OCI-LY3 (cell line): ENCODE data around the gene MRPL52.
"Not testable (repeated sequence)": the region's sequence is repeated elsewhere in the genome, so short reads cannot be mapped to it uniquely, and the experiment has no call there.

Experiments
- H2AFZ ChIP-seq: fragments of 200-600, 300-600 bp; shearing (Covaris generic); 2 replicates; pipeline ENCODE4 v1.6.0; 2014; ENCODE audit warnings: antibody characterized with exemption, low read depth, low read length
- H3K27ac ChIP-seq: fragments of 200-600, 300-600 bp; sonication (generic); 2 replicates; pipeline ENCODE4 v1.5.1; 2014; ENCODE audit warnings: mild to moderate bottlenecking, low read length, moderate library complexity, mixed read lengths
- H3K27me3 ChIP-seq: fragments of 200-600, 300-600 bp; sonication (generic); 2 replicates; pipeline ENCODE4 v1.6.1; 2014; ENCODE audit warnings: low read depth, low read length, mixed read lengths
- H3K36me3 ChIP-seq: fragments of 200-600, 300-600 bp; sonication (generic); replicated peaks from 2 replicates; pipeline ENCODE3; 2014; ENCODE audit warnings: low read depth, low read length, mixed read lengths
- H3K4me1 ChIP-seq: fragments of 300-600, 200-600 bp; sonication (generic); 2 replicates; pipeline ENCODE4 v1.6.1; 2014; ENCODE audit warnings: low read length, mixed read lengths
- H3K4me2 ChIP-seq: fragments of 200-600, 300-600 bp; sonication (generic); 2 replicates; pipeline ENCODE4 v1.6.1; 2014; ENCODE audit warnings: low read length, mixed read lengths
- H3K4me3 ChIP-seq: fragments of 300-600, 200-600 bp; sonication (generic); 2 replicates; pipeline ENCODE4 v1.5.1; 2014; ENCODE audit warnings: antibody characterized with exemption, mild to moderate bottlenecking, low read length, moderate library complexity
- H3K79me2 ChIP-seq: fragments of 300-600, 200-600 bp; shearing (Covaris generic); 2 replicates; pipeline ENCODE4 v1.6.1; 2014; ENCODE audit warnings: mild to moderate bottlenecking, low read length, mixed read lengths
- H3K9ac ChIP-seq: fragments of 300-600, 200-600 bp; shearing (Covaris generic); 2 replicates; pipeline ENCODE4 v1.6.0; 2014; ENCODE audit warnings: mild to moderate bottlenecking, low read length, moderate library complexity
- H3K9me3 ChIP-seq: fragments of 200-600, 300-600 bp; shearing (Covaris generic); 2 replicates; pipeline ENCODE4 v1.6.1; 2014; ENCODE audit warnings: low read length, mixed read lengths; ENCODE audit not compliant: insufficient read depth
- H4K20me1 ChIP-seq: fragments of 200-600, 300-600 bp; sonication (generic); 2 replicates; pipeline ENCODE4 v1.6.1; 2016; ENCODE audit warnings: low read length, mixed read lengths; ENCODE audit not compliant: insufficient read depth
- EZH2phosphoT487 ChIP-seq: fragments of 200-600 bp; shearing (Covaris generic); IDR thresholded peaks from 2 replicates; pipeline ENCODE4 v1.6.1; 2018; ENCODE audit warnings: antibody characterized with exemption, mixed run types, low read depth
- TF ChIP-seq, protein P1 (sequence below): fragments of 200-600, 300-600 bp; sonication (generic); IDR thresholded peaks from 2 replicates; pipeline ENCODE4 v1.5.1; 2014; ENCODE audit warnings: antibody characterized with exemption, low read length, low read depth

MRPL52 gene

DNA sequence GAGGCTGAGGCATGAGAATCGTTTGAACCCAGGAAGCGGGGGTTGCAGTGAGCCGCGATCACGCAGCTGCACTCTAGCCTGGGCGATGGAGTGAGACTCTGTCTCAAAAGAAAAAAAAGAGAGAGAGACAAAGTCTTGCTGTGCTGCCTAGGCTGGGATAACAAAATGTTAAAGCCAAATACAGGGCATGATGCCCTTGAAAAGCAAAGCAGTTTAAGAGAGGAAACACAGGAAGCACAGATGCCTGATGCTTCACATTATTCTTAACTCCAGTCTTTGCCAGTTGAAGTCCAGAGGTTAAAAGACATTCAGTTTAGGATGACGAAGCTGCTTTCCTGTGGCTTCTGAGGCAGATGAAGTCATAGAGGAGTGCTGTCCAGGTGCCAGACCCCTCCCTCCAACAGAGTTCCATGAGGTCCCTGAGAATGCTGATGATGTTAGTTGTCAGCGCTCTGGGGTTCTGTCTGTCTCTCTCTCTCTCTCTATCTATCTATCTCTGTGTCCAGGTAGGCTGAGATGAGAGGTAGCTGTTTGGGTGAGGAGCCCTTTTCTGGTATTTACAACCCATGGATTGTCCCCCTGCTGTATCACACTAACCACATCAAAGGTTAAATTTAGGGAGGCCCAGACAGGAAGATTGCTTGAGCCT lies 4.9 kb upstream of the MRPL52 start:
- TF ChIP-seq, protein P1, sequence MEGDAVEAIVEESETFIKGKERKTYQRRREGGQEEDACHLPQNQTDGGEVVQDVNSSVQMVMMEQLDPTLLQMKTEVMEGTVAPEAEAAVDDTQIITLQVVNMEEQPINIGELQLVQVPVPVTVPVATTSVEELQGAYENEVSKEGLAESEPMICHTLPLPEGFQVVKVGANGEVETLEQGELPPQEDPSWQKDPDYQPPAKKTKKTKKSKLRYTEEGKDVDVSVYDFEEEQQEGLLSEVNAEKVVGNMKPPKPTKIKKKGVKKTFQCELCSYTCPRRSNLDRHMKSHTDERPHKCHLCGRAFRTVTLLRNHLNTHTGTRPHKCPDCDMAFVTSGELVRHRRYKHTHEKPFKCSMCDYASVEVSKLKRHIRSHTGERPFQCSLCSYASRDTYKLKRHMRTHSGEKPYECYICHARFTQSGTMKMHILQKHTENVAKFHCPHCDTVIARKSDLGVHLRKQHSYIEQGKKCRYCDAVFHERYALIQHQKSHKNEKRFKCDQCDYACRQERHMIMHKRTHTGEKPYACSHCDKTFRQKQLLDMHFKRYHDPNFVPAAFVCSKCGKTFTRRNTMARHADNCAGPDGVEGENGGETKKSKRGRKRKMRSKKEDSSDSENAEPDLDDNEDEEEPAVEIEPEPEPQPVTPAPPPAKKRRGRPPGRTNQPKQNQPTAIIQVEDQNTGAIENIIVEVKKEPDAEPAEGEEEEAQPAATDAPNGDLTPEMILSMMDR: no peak
- TF ChIP-seq EZH2phosphoT487: no peak
- Histone ChIP-seq H4K20me1 (no peaks in the 10 kb centered on the region), H3K27me3 (no peaks in the 10 kb centered on the region), H3K36me3 (no peaks in the 10 kb centered on the region), H3K4me2 (peak overlapping the region; percentile 40), H3K9ac (no peak overlapping the region; the same call in 1 of the 2 replicates), H3K79me2 (peaks cover 1% of the 10 kb centered on the region), H3K4me1 (peaks cover 18% of the 10 kb centered on the region), H2AFZ (peak overlapping the region; percentile 99), H3K9me3 (no peaks in the 10 kb centered on the region), H3K27ac (no peak overlapping the region), H3K4me3 (peak overlapping the region; percentile 29)

DNA sequence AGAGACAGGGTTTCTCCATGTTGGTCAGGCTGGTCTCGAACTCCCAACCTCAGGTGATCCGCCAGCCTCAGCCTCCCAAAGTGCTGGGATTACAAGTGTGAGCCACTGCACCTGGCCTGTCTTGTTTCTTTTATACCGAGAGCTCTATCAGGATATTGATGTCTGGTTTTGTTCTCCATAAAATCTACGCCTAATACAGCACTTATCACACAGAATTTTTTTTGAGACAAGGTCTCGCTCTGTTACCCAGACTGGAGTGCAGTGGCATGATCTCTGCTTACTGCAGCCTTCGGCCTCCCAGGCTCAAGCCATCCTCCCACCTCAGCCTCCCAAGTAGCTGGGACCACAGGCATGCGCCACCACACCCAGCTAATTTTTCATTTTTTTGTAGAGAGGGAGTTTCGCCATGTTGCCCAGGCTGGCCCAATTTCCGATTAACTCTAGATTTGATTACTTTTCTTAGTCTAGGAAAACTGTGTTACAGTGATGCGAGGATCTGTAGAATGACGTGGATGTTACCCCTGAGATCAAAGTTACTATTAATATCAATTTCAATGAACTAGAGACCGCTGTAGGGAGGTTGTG lies 519 bp upstream of the MRPL52 start:
- Histone ChIP-seq H3K27ac (peak overlapping the region; percentile 55), H3K79me2 (peaks cover 16% of the 10 kb centered on the region), H3K36me3 (peaks cover 18% of the 10 kb centered on the region), H3K9ac (peak overlapping the region; percentile 92), H3K4me1 (peaks cover 16% of the 10 kb centered on the region; the same call in 1 of the 2 replicates), H3K4me3 (peak overlapping the region; percentile 91), H3K4me2 (peak overlapping the region; percentile 89), H2AFZ (peak overlapping the region; percentile 94)
- H4K20me1 ChIP-seq, H3K27me3 ChIP-seq, H3K9me3 ChIP-seq: not testable (repeated sequence)

DNA sequence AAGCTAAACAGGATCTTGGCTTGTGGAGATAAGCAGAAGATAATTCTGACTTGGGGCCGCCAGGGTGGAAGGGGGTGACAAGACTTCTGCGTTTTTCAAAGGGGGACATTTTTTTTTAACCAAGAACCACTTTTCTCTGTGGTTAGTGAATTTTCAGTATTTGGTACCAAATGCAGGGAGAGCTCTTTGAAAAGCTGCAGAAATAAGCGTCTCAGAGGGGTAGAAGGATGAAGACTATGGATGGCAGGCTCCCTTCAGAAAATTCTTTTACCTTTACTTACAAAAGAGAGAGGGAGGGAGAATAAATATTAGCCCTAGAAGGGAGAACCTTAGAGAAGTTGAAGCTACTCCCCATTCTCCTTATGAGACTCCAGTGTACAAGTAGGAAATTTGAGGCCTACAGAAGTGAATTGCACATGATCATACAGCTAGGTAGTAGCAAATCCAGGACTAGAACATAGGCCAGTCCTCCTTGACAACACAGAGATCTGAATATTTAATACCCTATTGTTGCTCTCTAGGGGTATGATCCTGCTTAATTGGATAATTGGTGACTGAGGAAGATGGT lies 840 bp downstream of the MRPL52 start:
- Histone ChIP-seq H3K79me2 (peaks cover 16% of the 10 kb centered on the region), H2AFZ (no peak overlapping the region), H3K4me2 (peak overlapping the region; percentile 93), H3K4me1 (peaks cover 9% of the 10 kb centered on the region; the same call in 1 of the 2 replicates), H3K27ac (peak overlapping the region; percentile 49; the same call in 1 of the 2 replicates), H3K4me3 (peak overlapping the region; percentile 91), H3K9ac (peak overlapping the region; percentile 92), H4K20me1 (no peaks in the 10 kb centered on the region), H3K36me3 (peaks cover 26% of the 10 kb centered on the region), H3K27me3 (no peaks in the 10 kb centered on the region), H3K9me3 (no peaks in the 10 kb centered on the region)
- TF ChIP-seq, protein P1: no peak
- TF ChIP-seq EZH2phosphoT487: no peak

DNA sequence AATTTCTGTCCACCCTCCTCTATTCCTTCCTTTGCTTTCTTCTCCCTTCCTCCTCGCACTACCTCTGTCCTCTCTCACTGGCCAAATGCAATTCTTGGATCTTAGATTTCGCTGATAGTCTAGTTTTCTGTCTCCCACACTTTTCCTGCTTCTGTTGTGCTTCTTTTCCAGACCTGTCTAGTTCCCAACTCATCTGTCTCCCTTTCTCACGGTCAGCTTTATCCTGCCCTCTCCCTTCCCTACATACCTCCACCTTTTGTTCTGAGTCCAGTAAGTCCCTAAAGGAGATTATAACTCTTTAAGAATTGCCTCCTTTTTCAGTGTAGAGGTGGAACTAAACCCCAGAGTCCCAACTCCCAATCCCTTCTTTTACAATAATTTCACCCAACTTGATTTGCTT lies 5.8 kb downstream of the MRPL52 start:
- TF ChIP-seq, protein P1: no peak
- H3K4me3 ChIP-seq: no peak overlapping the region
- no peak overlapping the region for H3K4me2 ChIP-seq
- no peaks in the 10 kb centered on the region for H3K27me3 ChIP-seq
- H4K20me1 ChIP-seq: no peaks in the 10 kb centered on the region
- no peak overlapping the region for H2AFZ ChIP-seq
- peaks cover 4% of the 10 kb centered on the region; the same call in 1 of the 2 replicates for H3K4me1 ChIP-seq
- H3K27ac ChIP-seq: no peak overlapping the region
- H3K9me3 ChIP-seq: no peaks in the 10 kb centered on the region
- no peak overlapping the region for H3K9ac ChIP-seq
- peaks cover 8% of the 10 kb centered on the region for H3K79me2 ChIP-seq
- H3K36me3 ChIP-seq: peaks cover 26% of the 10 kb centered on the region
